ENCODE results near the gene GNPDA1.

The GNPDA1 gene

DNA sequence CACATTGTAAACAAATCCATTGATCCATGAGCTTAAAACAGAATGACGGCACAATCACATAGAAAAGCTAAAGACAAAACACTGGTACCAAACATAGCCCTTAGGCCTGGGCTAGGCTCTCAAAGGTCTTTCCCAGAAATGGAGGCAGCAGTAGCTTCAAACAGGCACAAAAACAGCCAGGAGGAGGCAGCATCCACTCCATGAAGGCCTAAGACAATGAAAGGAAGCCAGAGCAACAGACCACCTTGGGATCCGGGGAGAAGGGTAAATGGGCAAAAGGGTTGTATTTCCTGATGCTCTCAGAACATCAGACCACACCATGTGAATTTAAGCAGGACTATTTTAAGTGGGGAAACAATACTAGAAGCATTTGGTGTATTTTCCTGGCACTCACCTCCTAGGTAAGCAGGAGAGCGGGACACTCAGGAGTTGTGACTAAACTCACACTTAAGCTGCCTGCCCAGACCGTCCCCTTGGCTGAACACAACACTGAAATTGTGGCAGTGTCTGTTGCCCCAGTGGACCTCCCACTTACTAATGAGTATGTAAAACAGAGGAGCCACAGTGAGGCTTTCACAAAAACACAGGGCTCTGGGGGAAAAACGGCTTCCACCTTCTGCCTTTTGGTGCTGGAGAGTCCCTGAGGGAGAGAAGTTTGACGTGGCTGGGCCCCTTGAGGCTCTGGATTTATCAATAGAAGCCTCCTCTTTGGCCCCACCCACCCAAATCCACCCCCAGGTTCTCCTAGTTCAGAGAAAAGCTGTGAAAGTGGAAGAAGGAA lies 11.9 kb downstream of the GNPDA1 start:
- DNase-seq (ENCODE audit: low spot score): no peak
- TF ChIP-seq, protein P1, sequence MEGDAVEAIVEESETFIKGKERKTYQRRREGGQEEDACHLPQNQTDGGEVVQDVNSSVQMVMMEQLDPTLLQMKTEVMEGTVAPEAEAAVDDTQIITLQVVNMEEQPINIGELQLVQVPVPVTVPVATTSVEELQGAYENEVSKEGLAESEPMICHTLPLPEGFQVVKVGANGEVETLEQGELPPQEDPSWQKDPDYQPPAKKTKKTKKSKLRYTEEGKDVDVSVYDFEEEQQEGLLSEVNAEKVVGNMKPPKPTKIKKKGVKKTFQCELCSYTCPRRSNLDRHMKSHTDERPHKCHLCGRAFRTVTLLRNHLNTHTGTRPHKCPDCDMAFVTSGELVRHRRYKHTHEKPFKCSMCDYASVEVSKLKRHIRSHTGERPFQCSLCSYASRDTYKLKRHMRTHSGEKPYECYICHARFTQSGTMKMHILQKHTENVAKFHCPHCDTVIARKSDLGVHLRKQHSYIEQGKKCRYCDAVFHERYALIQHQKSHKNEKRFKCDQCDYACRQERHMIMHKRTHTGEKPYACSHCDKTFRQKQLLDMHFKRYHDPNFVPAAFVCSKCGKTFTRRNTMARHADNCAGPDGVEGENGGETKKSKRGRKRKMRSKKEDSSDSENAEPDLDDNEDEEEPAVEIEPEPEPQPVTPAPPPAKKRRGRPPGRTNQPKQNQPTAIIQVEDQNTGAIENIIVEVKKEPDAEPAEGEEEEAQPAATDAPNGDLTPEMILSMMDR (IDR thresholded peaks at IDR 0.05; ENCODE audit: extremely low read depth, insufficient read depth, missing control alignments): peak; percentile 42
- in situ Hi-C loops (cut with MboI; ENCODE audit: low pct_unique_long_range_greater_than_20kb, low sequenced_read_pairs, unreplicated experiment): no loop called here

DNA sequence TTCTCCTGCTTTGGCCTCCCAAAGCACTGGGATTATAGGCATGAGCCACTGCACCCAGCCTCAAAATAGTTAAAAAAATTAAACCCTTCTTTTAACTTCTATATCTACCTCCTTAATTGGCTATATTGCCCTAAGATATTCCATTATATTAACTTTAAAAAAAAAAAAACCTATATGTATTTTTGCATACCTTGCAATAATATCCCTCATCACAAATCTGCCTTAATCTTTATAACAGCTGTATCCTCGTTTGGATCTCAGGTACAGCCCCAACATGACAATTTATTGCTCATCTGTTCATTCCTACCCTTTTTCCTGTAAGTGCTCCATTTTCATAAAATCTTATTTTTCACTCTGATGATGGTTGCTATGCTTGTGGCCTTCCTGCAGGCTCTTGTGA lies 12.7 kb downstream of the GNPDA1 start:
- TF ChIP-seq, protein P1 (IDR thresholded peaks at IDR 0.05; ENCODE audit: extremely low read depth, insufficient read depth, missing control alignments): no peak
- in situ Hi-C loops (cut with MboI; ENCODE audit: low pct_unique_long_range_greater_than_20kb, low sequenced_read_pairs, unreplicated experiment): no loop called here
- no peak for DNase-seq (ENCODE audit: low spot score)

DNA sequence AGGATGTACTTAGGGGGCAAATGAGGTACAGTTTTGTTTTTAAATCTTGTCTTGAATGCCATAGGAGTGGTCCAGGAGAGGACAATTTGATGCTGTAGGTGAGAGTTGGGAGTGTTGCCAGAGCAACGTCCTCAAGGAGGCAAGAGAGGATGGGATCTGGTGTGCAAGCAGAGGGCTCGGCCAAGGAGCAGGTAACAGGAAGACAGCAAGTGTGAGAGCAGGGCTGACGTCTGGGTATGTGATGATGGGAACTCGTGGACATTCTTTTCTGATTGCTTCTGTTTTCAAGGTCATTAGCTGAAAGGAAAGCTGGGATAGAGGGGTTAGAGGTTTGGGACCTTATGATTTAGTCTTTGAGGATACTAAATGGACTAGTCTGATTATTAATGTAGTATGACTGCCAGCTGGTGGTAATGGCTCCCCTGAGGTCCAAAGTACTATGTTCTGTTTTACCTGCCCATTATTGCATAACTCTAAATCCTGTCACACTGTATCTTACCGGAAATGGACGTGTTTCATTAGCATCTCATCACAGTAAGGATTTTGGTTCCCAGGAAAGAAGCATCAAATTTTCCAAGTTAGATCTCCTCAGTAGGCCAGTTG lies 15.4 kb downstream of the GNPDA1 start:
- DNase-seq (ENCODE audit: low spot score): no peak
- in situ Hi-C loops (cut with MboI; ENCODE audit: low pct_unique_long_range_greater_than_20kb, low sequenced_read_pairs, unreplicated experiment): loop anchor here (10.0 kb wide), 1 partner anchor 147 kb away; no protein-coding TSS in a partner anchor
- TF ChIP-seq, protein P1 (IDR thresholded peaks at IDR 0.05; ENCODE audit: extremely low read depth, insufficient read depth, missing control alignments): no peak

GRCh38 chr5:141995656-141996055 lies 17.2 kb downstream of the GNPDA1 start:
- TF ChIP-seq, protein P1 (IDR thresholded peaks at IDR 0.05; ENCODE audit: extremely low read depth, insufficient read depth, missing control alignments): no peak
- in situ Hi-C loops (cut with MboI; ENCODE audit: low pct_unique_long_range_greater_than_20kb, low sequenced_read_pairs, unreplicated experiment): loop anchor here (10.0 kb wide), 1 partner anchor 149 kb away; no protein-coding TSS in a partner anchor

DNA sequence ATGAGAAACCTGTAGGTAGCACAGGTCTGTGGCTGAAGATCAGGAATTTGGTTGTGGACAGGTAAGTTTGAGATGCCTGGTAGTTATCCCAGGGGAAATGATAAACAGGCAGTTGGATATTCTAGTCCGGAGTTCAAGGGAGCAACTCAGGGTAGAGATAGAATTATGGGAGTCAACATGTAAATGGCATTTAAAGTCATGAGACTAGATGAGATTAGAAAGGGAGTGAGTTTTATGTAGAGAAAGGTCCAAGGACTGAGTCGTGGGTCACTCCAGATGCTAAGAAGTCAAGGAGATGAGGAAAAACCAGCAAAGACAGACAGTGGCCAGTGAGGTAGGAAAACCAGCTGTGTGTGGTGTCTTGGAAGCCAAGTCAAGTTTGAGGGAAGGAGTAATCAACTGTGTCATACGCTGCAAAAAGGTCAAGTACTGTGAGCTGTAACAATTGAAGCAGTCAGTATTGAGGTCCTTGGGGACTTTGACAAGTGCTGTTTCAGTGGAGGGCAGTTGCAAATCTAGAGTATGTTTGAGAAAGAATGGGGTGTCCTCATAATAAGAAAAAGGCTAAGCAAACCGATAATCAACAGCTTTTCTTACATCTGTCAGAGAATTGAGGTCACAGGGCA lies 18.2 kb downstream of the GNPDA1 start:
- no peak for DNase-seq (ENCODE audit: low spot score)
- in situ Hi-C loops (cut with MboI; ENCODE audit: low pct_unique_long_range_greater_than_20kb, low sequenced_read_pairs, unreplicated experiment): loop anchor here (10.0 kb wide), 1 partner anchor 150 kb away; no protein-coding TSS in a partner anchor
- TF ChIP-seq, protein P1 (IDR thresholded peaks at IDR 0.05; ENCODE audit: extremely low read depth, insufficient read depth, missing control alignments): no peak

More at GRCh38 chr5:141995656-141996055, 17.2 kb downstream of the GNPDA1 start:
- DNase-seq (ENCODE audit: low spot score): no peak

DNA sequence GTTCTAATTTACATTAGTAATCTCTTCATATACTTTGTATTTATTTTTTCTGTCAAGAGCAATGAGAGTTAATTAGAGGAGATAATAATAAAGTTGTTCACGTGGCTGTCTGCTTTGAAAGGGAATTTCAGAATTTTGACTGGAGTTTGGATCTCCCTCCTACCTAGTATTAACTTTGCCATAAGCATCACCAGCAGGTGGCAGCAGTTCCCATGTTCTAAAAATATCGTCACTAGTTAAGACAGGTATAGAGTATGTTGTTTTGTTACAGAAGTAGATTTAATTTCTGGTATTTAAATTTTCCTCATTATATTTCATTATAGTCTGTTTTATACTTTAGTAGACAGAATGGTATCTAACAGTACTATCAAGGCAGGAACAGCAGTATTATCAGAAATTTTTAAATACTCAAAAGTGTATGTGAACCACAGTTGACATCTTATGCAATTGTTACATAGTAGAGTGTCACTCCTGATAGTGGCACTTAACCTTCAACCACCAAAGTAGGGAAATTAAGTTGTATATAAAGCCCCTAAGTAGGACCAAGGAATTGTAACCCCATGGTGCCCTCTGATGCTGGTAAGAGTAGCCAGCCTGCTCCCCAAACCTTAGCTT lies 20.4 kb downstream of the GNPDA1 start:
- in situ Hi-C loops (cut with MboI; ENCODE audit: low pct_unique_long_range_greater_than_20kb, low sequenced_read_pairs, unreplicated experiment): loop anchor here (10.0 kb wide), 1 partner anchor 152 kb away; no protein-coding TSS in a partner anchor
- DNase-seq (ENCODE audit: low spot score): peak; percentile 58
- TF ChIP-seq, protein P1 (IDR thresholded peaks at IDR 0.05; ENCODE audit: extremely low read depth, insufficient read depth, missing control alignments): peak; percentile 68
